ENCODE results near the gene TNNI2.

TNNI2 gene

GRCh38 chr11:1821562-1821961 lies 17.2 kb upstream of the TNNI2 start:
- DNase-seq (ENCODE audit: low read depth in 2 of 2), result no peak

- no peak for DNase-seq (ENCODE audit: low read depth in 2 of 2)
Observed at GRCh38 chr11:1822648-1823375, 16.0 kb upstream of the TNNI2 start.

- DNase-seq (ENCODE audit: low read depth in 2 of 2), result no peak
Observed at GRCh38 chr11:1823376-1824220, 15.2 kb upstream of the TNNI2 start.

GRCh38 chr11:1824221-1825038 lies 14.4 kb upstream of the TNNI2 start:
- no peak for DNase-seq (ENCODE audit: low read depth in 2 of 2)

- no peak for DNase-seq (ENCODE audit: low read depth in 2 of 2)
Observed at GRCh38 chr11:1825039-1825740, 13.6 kb upstream of the TNNI2 start.

GRCh38 chr11:1825785-1826451 lies 12.9 kb upstream of the TNNI2 start:
- no peak for DNase-seq (ENCODE audit: low read depth in 2 of 2)

- DNase-seq (ENCODE audit: low read depth in 2 of 2), result no peak
Observed at GRCh38 chr11:1826552-1827094, 12.2 kb upstream of the TNNI2 start.

- DNase-seq (ENCODE audit: low read depth in 2 of 2), result no peak
Observed at GRCh38 chr11:1827095-1827813, 11.5 kb upstream of the TNNI2 start.

- no peak for DNase-seq (ENCODE audit: low read depth in 2 of 2)
Observed at GRCh38 chr11:1827931-1828330, 10.8 kb upstream of the TNNI2 start.

GRCh38 chr11:1828542-1828941 lies 10.2 kb upstream of the TNNI2 start:
- no peak for DNase-seq (ENCODE audit: low read depth in 2 of 2)

- no peak for DNase-seq (ENCODE audit: low read depth in 2 of 2)
Observed at GRCh38 chr11:1829039-1829820, 9.6 kb upstream of the TNNI2 start.

GRCh38 chr11:1830004-1830321 lies 8.8 kb upstream of the TNNI2 start:
- no peak for DNase-seq (ENCODE audit: low read depth in 2 of 2)

GRCh38 chr11:1830322-1831223 lies 8.2 kb upstream of the TNNI2 start:
- DNase-seq (ENCODE audit: low read depth in 2 of 2), result no peak

GRCh38 chr11:1831338-1832210 lies 7.2 kb upstream of the TNNI2 start:
- no peak for DNase-seq (ENCODE audit: low read depth in 2 of 2)

GRCh38 chr11:1832211-1832919 lies 6.4 kb upstream of the TNNI2 start:
- DNase-seq (ENCODE audit: low read depth in 2 of 2), result peak in 1 of 2 donors; percentile 48

- DNase-seq (ENCODE audit: low read depth in 2 of 2), result no peak
Observed at GRCh38 chr11:1832920-1833295, 5.9 kb upstream of the TNNI2 start.

- DNase-seq (ENCODE audit: low read depth in 2 of 2), result no peak
Observed at GRCh38 chr11:1834062-1834610, 4.6 kb upstream of the TNNI2 start.
